ENCODE results near the gene FECH. TPM values are rescaled to one million over a fixed set of nuclear protein-coding genes. Genes with fewer than 3 reads are reported as not detected.

FECH gene
- 36.3 and 36.8 TPM in 2 replicates for total RNA-seq

DNA sequence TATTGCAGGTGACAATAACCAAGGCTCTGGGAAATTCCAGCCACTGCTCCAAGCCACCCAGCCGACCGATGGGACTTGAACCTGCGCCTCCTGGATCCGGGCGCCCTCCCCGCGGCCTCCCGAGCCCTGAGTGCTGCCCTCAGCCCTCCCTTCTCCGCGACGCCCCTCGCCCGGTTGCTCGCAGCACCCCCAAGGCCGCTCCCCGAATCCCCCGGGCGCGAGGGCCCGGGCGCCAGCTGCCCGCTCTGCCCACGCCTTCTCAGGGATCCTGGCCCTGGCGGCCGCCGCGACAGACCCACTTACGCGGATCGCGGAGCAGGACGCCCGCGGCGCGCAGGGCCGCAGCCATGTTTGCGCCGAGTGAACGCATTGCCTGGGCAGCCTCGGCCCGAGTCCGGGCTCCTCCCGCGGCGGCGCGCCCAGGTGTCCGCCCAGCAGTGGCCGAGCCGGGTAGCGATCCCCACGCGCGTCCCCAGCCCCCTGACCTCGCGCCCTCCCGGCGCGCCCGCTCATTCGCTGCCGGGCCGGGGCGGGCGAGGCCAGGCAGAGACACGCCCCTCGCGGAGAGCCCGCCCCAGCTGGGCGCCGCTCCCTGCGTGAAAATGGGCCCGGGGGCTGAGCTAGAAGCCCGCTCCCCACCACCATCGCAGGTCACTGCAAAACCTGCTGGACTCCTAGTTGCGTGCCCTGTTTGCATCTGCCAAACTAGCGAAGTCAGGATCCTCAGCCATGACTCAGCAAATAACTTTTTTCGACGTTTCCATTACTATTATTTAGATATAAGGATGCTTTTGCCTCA, at the start of gene FECH:
Gene FECH (minus strand): TSS at position 452 of the 799 bp plus-strand sequence. CDS start 82 bp downstream, at position 370.
- DNase-seq (ENCODE audit: low read depth in 2 of 2) = peak; percentile 67 to 78

DNA sequence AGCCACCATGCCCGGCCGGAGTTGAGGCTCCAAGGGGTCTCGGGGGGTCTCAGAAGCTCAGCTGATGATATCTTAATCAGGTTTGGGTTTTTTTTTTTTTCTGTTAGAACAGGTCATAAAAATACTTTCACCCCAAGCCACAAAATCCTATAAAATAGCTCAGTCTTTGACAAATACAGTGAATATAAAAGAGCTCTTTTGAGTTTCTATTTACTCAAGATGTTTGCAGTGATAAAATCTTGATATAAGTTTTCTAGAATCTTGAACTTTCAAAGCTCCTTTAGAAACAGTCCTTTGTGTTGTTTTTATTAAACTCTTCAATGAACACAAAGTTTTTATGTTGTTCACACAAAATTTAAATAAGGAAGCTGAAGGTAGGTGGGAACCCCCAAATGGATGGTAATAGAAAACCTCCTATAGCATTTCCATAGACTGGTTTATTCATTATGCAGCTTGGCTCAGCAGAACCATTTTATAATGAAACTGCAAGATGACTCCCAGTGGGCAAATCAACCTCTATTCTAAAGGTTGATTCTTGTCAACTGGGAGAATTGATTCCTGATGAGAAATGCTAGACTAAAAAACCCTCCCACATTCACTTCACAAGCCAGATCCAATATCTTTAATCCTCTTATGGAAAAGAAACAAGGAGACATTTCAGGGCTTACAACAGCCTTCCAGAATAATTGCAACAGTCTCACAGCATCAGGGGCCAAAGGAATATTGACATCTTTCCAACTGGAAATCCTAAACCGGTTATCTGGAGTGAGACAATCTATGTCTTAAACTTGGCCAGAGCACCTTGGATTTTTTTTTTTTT, 48.7 kb upstream of the FECH start:
- no peak for DNase-seq (ENCODE audit: low read depth in 2 of 2)

GRCh38 chr18:57631697-57632096, 45.2 kb upstream of the FECH start:
- DNase-seq (ENCODE audit: low read depth in 2 of 2) = no peak

DNA sequence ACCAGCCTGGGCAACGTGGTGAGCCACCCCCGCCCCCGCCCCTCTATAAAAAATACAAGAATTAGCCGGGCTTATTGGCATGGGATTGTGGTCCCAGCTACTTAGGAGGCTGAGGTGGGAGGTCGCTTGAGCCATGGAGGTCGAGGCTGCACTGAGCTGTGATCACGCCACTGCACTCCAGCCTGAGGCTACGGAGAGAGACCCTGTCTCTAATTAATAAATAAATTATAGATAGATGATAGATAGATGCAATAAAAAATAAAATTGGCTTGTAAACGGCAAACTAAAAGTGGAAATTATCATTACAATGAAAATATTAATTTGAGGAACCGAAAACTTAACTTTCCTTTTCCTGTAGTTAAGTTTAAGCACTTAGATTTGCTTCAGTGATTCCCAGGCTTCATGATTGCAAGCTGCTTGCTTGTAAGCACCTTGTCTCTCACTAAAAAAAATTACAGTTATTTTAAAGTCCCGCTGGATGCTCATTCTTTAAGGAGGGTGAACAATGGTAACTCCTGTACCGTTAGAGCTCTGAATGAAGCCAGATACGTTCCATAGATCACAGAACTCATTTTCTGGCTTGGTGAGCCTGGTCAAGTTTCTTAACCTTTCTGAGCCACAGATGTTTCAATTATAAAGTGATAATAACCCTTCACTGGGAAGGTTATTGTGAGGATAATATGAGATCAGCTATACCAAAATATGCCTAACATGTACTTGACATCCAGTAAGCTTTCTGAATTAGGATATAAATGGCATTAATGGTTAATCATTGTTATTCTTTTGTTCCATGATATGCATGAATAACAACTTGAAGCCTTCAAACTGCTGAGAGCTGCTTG, 44.5 kb upstream of the FECH start:
- no peak for DNase-seq (ENCODE audit: low read depth in 2 of 2)

DNA sequence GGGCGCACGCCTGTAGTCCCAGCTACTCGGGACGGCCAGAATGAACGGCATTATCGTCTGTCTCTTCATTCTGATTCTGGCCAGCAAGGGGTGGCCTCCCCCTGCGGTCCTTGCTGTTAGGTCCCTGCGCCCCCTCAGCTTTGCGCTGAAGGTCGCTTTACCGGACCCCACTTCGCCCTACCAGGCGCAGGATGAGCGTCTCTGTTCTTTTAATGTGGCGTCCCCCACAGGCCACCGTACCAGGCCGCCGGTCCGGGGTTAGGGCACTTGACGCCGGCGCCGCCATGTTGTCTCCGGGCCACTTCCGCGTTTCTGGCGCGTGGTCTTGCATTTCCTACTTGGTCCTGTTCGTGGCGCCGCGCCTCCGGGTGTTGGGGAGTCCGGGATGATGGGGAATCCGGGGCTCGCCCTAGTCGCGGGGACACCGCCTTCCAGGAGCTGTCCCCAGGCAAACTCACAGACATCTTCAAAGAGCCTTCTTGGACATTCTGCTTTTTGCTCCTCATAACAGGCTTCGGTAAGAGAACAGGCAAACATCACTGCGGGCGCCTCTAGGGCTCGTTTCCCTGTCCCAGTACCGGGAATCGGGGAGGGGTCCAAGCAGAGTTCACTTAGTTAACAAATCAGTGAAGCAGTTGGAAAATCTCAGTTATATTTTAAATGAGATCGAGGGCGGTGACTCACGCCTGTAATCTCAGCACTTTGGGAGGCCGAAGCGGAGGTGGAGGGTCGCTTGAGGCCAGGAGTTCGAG, 43.7 kb upstream of the FECH start:
- peak; percentile 97 for DNase-seq (ENCODE audit: low read depth in 2 of 2)

DNA sequence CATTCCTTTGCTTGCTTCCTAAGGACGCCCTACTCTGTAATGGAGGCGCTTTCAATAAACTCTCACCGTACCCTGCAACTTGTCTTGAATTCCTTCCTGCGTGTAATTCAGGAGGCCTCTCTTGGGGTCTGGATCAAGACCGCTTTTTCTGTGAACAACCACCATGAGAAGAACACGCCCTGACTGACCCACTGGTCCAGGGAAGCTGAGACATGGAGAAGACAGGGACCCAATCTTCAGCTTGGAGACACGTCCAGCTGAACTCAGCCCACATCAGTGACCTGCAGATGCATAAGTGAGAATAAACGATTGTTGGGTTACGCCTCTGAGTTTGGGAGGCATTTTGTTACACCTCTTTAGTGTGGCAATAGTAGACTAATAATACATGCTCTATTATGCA, 42.9 kb upstream of the FECH start:
- DNase-seq (ENCODE audit: low read depth in 2 of 2) = no peak

DNA sequence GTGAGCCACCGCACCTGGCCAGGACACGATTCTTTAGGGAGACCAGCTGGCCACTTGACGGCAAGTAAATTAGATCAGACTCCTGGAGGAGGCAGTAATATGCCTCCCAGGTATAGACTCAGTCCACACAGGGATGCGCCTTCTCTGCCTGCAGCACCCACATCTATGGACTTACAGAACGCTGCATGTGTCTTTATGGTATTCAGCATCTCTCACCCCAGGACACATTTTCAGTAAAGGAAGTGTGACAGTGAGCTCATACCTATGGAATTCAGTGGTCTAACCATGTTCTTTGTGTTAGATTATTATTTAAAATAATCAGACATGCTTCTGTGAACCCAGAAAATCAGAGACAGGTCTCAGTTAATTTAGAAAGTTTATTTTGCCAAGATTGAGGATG, 41.0 kb upstream of the FECH start:
- peak; percentile 29 to 38 for DNase-seq (ENCODE audit: low read depth in 2 of 2)

- peak in 1 of 2 donors; percentile 32 for DNase-seq (ENCODE audit: low read depth in 2 of 2)
Observed at GRCh38 chr18:57624988-57625387, 38.5 kb upstream of the FECH start.

DNA sequence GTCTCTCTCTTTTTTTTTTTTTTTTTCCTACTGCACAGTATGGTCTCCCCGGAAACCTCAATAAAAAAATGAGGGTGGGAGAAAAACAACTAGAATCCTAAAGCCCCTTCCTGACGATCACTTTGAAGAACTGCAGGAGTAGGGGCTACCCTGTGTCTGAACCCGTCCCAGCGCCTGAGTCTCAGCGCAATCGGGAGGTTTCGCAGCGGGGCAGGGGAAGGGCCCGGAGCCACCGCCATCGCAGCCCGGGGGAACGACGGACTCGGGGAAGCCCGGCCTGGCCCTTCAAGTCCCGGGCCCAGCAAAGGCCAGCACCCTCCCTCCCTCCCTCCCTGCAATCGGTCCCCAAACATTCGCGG, 34.7 kb upstream of the FECH start:
- peak; percentile 13 to 28 for DNase-seq (ENCODE audit: low read depth in 2 of 2)

GRCh38 chr18:57619876-57620275, 33.4 kb upstream of the FECH start:
- no peak for DNase-seq (ENCODE audit: low read depth in 2 of 2)

GRCh38 chr18:57618910-57619309, 32.4 kb upstream of the FECH start:
- DNase-seq (ENCODE audit: low read depth in 2 of 2) = no peak

GRCh38 chr18:57603871-57604270, 17.4 kb upstream of the FECH start:
- no peak for DNase-seq (ENCODE audit: low read depth in 2 of 2)

- no peak for DNase-seq (ENCODE audit: low read depth in 2 of 2)
Observed at GRCh38 chr18:57595347-57595746, 8.8 kb upstream of the FECH start.

DNA sequence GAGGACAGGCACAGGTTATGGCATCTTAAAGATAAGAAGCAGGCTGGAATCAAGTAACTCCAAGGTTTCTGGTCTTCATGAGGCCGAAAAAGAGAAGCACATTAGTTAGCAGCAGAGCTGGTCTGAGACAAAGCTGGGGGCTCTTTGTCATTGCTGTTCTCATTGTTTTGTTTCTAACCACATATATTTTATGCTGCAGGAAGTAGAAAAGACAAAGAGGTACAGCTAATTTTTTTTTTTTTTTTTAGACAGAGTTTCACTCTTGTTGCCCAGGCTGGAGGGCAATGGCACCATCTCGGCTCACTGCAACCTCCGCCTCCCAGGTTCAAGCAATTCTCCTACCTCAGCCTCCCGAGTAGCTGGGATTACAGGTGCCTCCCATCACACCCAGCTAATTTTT, 6.2 kb upstream of the FECH start:
- DNase-seq (ENCODE audit: low read depth in 2 of 2) = peak in 1 of 2 donors; percentile 23

GRCh38 chr18:57589161-57589560, 2.7 kb upstream of the FECH start:
- DNase-seq (ENCODE audit: low read depth in 2 of 2) = no peak

DNA sequence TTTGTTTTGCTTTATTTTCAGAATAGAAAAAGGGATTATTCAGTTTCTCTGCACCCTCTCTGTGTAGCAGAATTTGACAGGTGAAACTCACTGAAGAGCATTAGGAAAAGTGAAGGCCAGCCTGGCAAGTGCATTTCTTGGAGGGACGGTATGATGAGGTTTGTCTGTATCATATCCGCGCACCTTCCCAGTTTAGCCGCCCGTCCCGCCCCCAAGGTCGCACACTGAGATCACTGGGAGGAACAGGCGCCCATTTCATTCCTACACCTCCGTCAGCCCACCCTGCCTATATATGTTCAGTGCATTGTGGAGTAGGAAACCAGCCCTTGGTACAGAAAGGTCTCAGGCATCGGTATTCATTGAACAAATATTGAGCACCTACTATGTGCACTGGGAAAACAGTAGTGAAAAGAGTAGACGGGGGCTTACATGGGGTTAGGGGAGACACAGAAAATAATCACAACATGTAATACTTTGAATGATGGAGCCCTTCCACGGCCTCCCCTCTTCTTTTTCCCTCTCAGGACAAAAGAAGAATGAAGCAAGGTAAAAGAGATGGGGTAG, 678 bp upstream of the FECH start:
- no peak for DNase-seq (ENCODE audit: low read depth in 2 of 2)

GRCh38 chr18:57585855-57586250, 649 bp downstream of the FECH start:
- peak in 1 of 2 donors; percentile 6 for DNase-seq (ENCODE audit: low read depth in 2 of 2)

DNA sequence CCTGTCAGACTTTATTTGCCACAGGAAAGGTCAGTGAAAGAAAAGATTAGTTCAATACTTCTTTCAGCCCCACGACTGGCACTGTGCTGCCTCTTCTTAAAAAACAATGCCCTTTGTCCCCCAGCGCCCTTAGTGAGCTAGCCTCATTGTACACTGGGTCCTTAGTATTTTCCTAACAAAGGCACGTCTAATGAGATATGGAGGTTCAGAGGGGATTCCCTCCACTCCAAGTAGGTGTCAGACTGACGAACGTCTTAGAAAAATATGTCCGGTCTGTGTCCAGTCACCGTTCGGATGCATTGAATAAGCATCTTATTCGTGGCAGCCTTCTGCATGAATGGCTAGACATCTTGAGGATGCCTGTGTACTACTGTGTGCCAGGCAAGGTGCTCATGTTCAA, 1.1 kb downstream of the FECH start:
- DNase-seq (ENCODE audit: low read depth in 2 of 2) = peak in 1 of 2 donors; percentile 55

DNA sequence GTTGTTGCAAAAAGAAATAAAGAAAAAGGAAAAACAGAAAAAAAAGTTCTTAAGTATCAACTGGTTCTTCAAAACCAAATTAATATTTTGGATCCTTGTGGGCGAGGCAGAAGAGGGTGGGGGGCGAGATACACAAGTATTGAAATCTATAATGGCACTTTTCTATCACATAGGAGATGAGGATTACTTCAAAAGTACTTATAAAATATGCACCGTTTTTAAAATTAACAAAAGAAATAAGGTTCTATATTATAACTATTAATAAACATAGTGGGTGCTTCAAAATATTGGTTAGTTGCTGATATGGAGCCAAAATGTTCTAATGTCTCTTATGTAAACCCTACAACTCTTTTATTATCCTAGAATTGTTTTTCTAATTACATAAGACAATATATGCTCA, 2.1 kb downstream of the FECH start:
- DNase-seq (ENCODE audit: low read depth in 2 of 2) = no peak

DNA sequence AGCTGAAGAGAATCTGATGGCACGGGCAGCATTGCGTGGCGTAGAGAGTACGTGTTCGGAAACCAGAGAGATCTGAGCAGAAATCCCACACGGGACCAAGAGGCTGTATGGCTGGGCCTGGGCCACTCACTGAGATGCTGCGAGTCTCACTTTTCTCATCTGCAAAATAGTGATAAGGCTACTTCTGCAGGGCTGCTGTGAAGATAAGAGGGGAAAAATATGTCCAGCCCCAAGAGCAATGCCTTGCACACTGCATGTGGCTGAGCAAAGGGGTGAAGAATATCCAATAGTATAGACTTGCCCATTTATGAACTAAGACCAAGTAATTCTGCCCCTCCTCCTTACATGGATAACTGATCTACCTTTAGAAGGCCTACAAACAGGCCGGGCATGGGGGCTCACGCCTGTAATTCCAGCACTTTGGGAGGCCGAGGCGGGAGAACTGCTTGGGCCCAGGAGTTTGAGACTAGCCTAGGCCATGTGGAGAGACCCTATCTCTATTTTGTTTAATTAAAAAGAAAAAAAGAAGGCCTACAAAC, 3.1 kb downstream of the FECH start:
- DNase-seq (ENCODE audit: low read depth in 2 of 2) = no peak

Measured in lung microvascular endothelial cell (primary cell).